Endothelial cell of umbilical vein (primary cell): ENCODE data around the gene COL13A1. TPM values are rescaled to one million over a fixed set of nuclear protein-coding genes. Genes with fewer than 3 reads are reported as not detected.

Experiments used
- BruUV-seq: library from RNA; stranded (reverse); fragments of 400-500 nt; replicated peaks from 2 replicates; lab custom pipeline; 2021; lab: Mats Ljungman, UMichigan
- CTCF ChIA-PET: fragments of 300-600, 350-600 bp; sonication (Branson Sonifier 250); formaldehyde crosslinking; loops from one replicate; lab custom pipeline; 2021; ENCODE audit warnings: antibody characterized with exemption, inconsistent platforms; lab: Charles Lee
- POLR2A ChIA-PET: fragments of 300-600, 350-600 bp; sonication (Branson Sonifier 250); formaldehyde crosslinking; loops from one replicate; lab custom pipeline; 2021; ENCODE audit warnings: antibody characterized with exemption, inconsistent platforms; lab: Charles Lee
- DNase-seq: peaks from one replicate; pipeline ENCODE4 v3.0.0-alpha.2; 2011; ENCODE audit warnings: low read depth, low spot score
- FAIRE-seq: peaks from 2 replicates; lab custom pipeline; 2011; peaks lifted over from hg19 to GRCh38; lab: Jason Lieb, UNC
- H2AFZ ChIP-seq: 2 replicates; pipeline ENCODE4 v1.6.0; 2012; ENCODE audit warnings: low read depth, low read length, control low read depth, inconsistent platforms
- H3K27ac ChIP-seq: 2 replicates; pipeline ENCODE4 v1.5.1; 2011; ENCODE audit warnings: low read depth, mild to moderate bottlenecking, control low read depth, low read length, moderate library complexity; ENCODE audit not compliant: insufficient read depth
- H3K27me3 ChIP-seq, 2 experiments: 2 replicates each; pipeline versions ENCODE4 v1.6.0 to v1.6.1; 2011; ENCODE audit warnings: low read length in 2 of 2, mixed read lengths in 1 of 2; ENCODE audit not compliant: control insufficient read depth in 2 of 2, insufficient read depth in 2 of 2
- H3K36me3 ChIP-seq, 2 experiments: 2 replicates in 1 of 2; 3 replicates in 1 of 2; pipeline ENCODE4 v1.5.1; 2011; ENCODE audit warnings: low read length in 2 of 2, mild to moderate bottlenecking in 1 of 2, moderate library complexity in 1 of 2; ENCODE audit not compliant: control insufficient read depth in 2 of 2, insufficient read depth in 2 of 2; ENCODE audit errors: extremely low read depth in 1 of 2
- H3K4me1 ChIP-seq: 3 replicates; pipeline ENCODE4 v1.5.1; 2011; ENCODE audit warnings: mild to moderate bottlenecking, low read length; ENCODE audit not compliant: control insufficient read depth, insufficient read depth; ENCODE audit errors: extremely low read depth
- H3K4me2 ChIP-seq: 2 replicates; pipeline ENCODE4 v1.6.1; 2011; ENCODE audit warnings: low read length, control low read depth, mixed read lengths; ENCODE audit not compliant: insufficient read depth
- H3K4me3 ChIP-seq, 3 experiments: fragments of 200-600 bp in 1 of 3; sonication (generic), shearing (Covaris generic) in 1 of 3; replicated peaks in 1 of 3; 2 replicates each; pipeline ENCODE4 v1.5.1; 2011 to 2016; ENCODE audit warnings: control low read depth in 3 of 3, low read length in 3 of 3, mild to moderate bottlenecking in 2 of 3, inconsistent platforms in 1 of 3, low read depth in 1 of 3, moderate library complexity in 1 of 3; ENCODE audit not compliant: insufficient read depth in 1 of 3
- H3K79me2 ChIP-seq: 2 replicates; pipeline ENCODE4 v1.6.0; 2012; ENCODE audit warnings: low read length, inconsistent platforms; ENCODE audit not compliant: control insufficient read depth, insufficient read depth
- H3K9ac ChIP-seq: replicated peaks from 2 replicates; pipeline ENCODE3; 2011; ENCODE audit warnings: low read length, control low read depth; ENCODE audit not compliant: insufficient read depth; ENCODE audit errors: extremely low read depth
- H3K9me1 ChIP-seq: replicated peaks from 3 replicates; pipeline ENCODE4 v1.6.0; 2011; ENCODE audit warnings: mild to moderate bottlenecking, low read length; ENCODE audit not compliant: control insufficient read depth, insufficient read depth; ENCODE audit errors: extremely low read depth
- H3K9me3 ChIP-seq: replicated peaks from 2 replicates; pipeline ENCODE4 v1.5.1; 2012; ENCODE audit warnings: low read length, inconsistent platforms; ENCODE audit not compliant: control insufficient read depth, insufficient read depth
- H4K20me1 ChIP-seq: replicated peaks from 2 replicates; pipeline ENCODE3; 2011; ENCODE audit warnings: mild to moderate bottlenecking, low read length; ENCODE audit not compliant: control insufficient read depth, insufficient read depth; ENCODE audit errors: extremely low read depth
- EZH2 ChIP-seq: IDR thresholded peaks from 2 replicates; pipeline ENCODE4 v1.6.1; 2012; ENCODE audit warnings: borderline replicate concordance, low read depth, mild to moderate bottlenecking, moderate library complexity, low read length, inconsistent platforms; ENCODE audit not compliant: severe bottlenecking
- FOS ChIP-seq: IDR thresholded peaks from 2 replicates; pipeline ENCODE4 v1.6.1; 2011; ENCODE audit warnings: mild to moderate bottlenecking, low read length, moderate library complexity, borderline replicate concordance; ENCODE audit not compliant: insufficient read depth
- GATA2 ChIP-seq: IDR thresholded peaks from 2 replicates; pipeline ENCODE4 v1.7.0; 2011; ENCODE audit warnings: low read depth, mild to moderate bottlenecking, moderate library complexity, mixed read lengths, low read length; ENCODE audit not compliant: insufficient read length, insufficient read depth
- JUN ChIP-seq: IDR thresholded peaks from 2 replicates; pipeline ENCODE4 v1.6.1; 2011; ENCODE audit warnings: borderline replicate concordance, low read depth; ENCODE audit not compliant: insufficient read length, insufficient read depth
- MYC ChIP-seq: IDR thresholded peaks from one replicate; pipeline ENCODE4 v1.6.1; 2011; ENCODE audit warnings: mild to moderate bottlenecking, low read depth, low read length
- POLR2A ChIP-seq: IDR thresholded peaks from 2 replicates; pipeline ENCODE4 v1.6.1; 2012; ENCODE audit warnings: low read depth, mild to moderate bottlenecking, control low read depth, low read length
- POLR2AphosphoS5 ChIP-seq: IDR thresholded peaks from 2 replicates; pipeline ENCODE4 v1.6.1; 2012; ENCODE audit warnings: low read depth, mild to moderate bottlenecking, control low read depth, low read length, moderate library complexity; ENCODE audit not compliant: insufficient read depth
- dilution Hi-C: fragments of 300-500 bp; cut with MboI; formaldehyde crosslinking; loops from one replicate; pipeline ENCODE4 v1.15.0; 2019; ENCODE audit warnings: low sequenced_read_pairs; ENCODE audit not compliant: extremely low pct_ligation_motif_present
- intact Hi-C: fragments of 100-400 bp; cut with micrococcal nuclease; formaldehyde crosslinking; loops from one replicate; pipeline ENCODE4 v1.10.0; 2022
- polyA plus RNA-seq, 4 experiments: library from polyadenylated mRNA; depleted of rRNA in 3 of 4; stranded (reverse) in 3 of 4; unstranded in 1 of 4; fragments of >200 nt; gene quantifications; 2 replicates each; pipeline versions ENCODE4 v1.2.1 to v1.2.3, GENCODE V29; 2011 to 2012; ENCODE audit warnings: missing spikeins in 1 of 4
- total RNA-seq: library from RNA; stranded (reverse); gene quantifications from 2 replicates; pipeline ENCODE4 v1.2.3, GENCODE V29; 2021
- TF ChIP-seq, protein P1 (sequence below), 2 donors: IDR thresholded peaks; 1 replicate in 1 of 2; 2 replicates in 1 of 2; pipeline ENCODE4 v1.5.1; 2011; ENCODE audit warnings: low read length in 2 of 2, mild to moderate bottlenecking in 2 of 2, moderate library complexity in 2 of 2, control low read depth in 1 of 2, inconsistent platforms in 1 of 2, low read depth in 1 of 2; ENCODE audit not compliant: insufficient read depth in 1 of 2; ENCODE audit errors: extremely low read depth in 1 of 2
- TF ChIP-seq, protein P2 (sequence below): IDR thresholded peaks from 2 replicates; pipeline ENCODE4 v1.6.1; 2011; ENCODE audit not compliant: insufficient read depth, insufficient read length

Gene COL13A1
- total and polyA plus RNA-seq, 2 donors (not counting 3 experiments of a cell fraction or from before 2014, with no cell fraction given), result 21.4 to 47.5 TPM

GRCh38 chr10:69756279-69756678 is 45.4 kb upstream of the COL13A1 start:
- Histone ChIP-seq H3K27ac (no peak overlapping the region), H3K4me3 (no peak overlapping the region), H3K27me3 (peaks cover 26 to 30% of the 10 kb centered on the region in 2 experiments), H2AFZ (no peak overlapping the region), H3K79me2 (no peaks in the 10 kb centered on the region), H3K36me3 (no peaks in the 10 kb centered on the region), H3K9me1 (no peaks in the 10 kb centered on the region), H3K9ac (no peak overlapping the region), H3K4me2 (no peak overlapping the region), H4K20me1 (no peaks in the 10 kb centered on the region), H3K9me3 (no peaks in the 10 kb centered on the region), H3K4me1 (no peaks in the 10 kb centered on the region)
- TF ChIP-seq JUN (no peak), GATA2 (no peak), MYC (no peak), POLR2AphosphoS5 (no peak), FOS (no peak), EZH2 (no peak), POLR2A (no peak)
- TF ChIP-seq, protein P1, sequence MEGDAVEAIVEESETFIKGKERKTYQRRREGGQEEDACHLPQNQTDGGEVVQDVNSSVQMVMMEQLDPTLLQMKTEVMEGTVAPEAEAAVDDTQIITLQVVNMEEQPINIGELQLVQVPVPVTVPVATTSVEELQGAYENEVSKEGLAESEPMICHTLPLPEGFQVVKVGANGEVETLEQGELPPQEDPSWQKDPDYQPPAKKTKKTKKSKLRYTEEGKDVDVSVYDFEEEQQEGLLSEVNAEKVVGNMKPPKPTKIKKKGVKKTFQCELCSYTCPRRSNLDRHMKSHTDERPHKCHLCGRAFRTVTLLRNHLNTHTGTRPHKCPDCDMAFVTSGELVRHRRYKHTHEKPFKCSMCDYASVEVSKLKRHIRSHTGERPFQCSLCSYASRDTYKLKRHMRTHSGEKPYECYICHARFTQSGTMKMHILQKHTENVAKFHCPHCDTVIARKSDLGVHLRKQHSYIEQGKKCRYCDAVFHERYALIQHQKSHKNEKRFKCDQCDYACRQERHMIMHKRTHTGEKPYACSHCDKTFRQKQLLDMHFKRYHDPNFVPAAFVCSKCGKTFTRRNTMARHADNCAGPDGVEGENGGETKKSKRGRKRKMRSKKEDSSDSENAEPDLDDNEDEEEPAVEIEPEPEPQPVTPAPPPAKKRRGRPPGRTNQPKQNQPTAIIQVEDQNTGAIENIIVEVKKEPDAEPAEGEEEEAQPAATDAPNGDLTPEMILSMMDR (IDR thresholded peaks at IDR 0.05; ENCODE audit: extremely low read depth in 1 of 2, insufficient read depth in 1 of 2, low read depth in 1 of 2, low read length in 2 of 2), result no peak
- TF ChIP-seq, protein P2, sequence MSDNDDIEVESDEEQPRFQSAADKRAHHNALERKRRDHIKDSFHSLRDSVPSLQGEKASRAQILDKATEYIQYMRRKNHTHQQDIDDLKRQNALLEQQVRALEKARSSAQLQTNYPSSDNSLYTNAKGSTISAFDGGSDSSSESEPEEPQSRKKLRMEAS, result no peak
- BruUV-seq, result no TSS peak
- FAIRE-seq, result no peak
- no peak for DNase-seq
- dilution Hi-C loops, result no loop called here
- POLR2A ChIA-PET, result no interaction called here
- CTCF ChIA-PET, result interaction anchor here (0.9 kb wide), 1 partner anchor 13 kb away, joined by 4 read pairs; no protein-coding TSS in a partner anchor
- intact Hi-C loops, result no loop called here
